ENCODE measurements around the gene ADCK2. TPM values are rescaled to one million over a fixed set of nuclear protein-coding genes. Genes with fewer than 3 reads are reported as not detected.

ADCK2 gene
- total and polyA plus RNA-seq, 10 of the 15 experiments (the other 5 are each of a cell fraction or from before 2014, with no cell fraction given): 0.52 to 19.4 (median 13.1) TPM

DNA sequence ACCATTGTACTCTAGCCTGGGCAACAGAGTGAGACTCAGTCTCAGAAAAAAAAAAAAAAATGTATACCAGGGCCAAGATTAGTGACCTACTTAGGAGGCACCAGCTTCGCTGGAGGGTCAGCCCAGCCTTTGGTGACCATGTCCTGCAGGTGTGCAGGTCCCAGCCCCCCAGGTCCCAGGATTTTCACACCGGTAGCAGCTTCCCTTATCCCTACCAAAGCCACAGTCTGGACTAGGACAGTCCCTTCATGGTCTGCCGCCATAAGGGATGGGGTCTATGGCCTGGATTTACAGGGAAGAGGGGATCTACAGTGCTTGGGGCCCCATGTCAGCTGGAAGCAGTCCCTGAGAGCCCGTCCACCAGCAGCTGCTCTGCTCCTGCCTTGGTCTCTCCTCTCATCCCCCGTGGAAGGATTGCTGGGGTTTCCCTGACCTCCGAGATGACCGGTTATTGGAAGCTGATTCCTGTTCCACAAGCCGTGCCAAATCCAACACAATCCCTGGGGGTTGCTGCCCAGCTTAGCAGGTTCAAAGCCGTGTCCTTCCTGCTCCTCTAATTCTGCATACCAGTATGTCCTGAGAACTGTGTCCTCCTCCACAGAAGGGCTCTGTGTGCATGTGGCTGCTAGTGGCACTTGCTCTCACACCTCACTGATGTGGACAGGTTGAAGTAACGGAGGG, 12.8 kb downstream of the ADCK2 start:
- Histone ChIP-seq H3K4me1 (ENCODE audit: control insufficient read depth, insufficient read depth, low read length) (no peaks in the 10 kb centered on the region), H3K27me3 (replicated peaks in 1 of 2; ENCODE audit: control insufficient read depth in 2 of 2, insufficient read depth in 2 of 2, low read length in 1 of 2) (no peaks in the 10 kb centered on the region), H3K36me3 (ENCODE audit: control insufficient read depth in 2 of 2, insufficient read depth in 2 of 2, low read length in 1 of 2) (peaks cover 7 to 10% of the 10 kb centered on the region in 2 experiments; a peak in 3 of 4 replicates), H3K9ac (ENCODE audit: control insufficient read depth, insufficient read depth, low read length) (no peak overlapping the region), H3K27ac (ENCODE audit: control insufficient read depth, insufficient read depth) (no peak overlapping the region), H3K9me3 (replicated peaks; ENCODE audit: control insufficient read depth, insufficient read depth, low read length) (no peaks in the 10 kb centered on the region), H2AFZ (ENCODE audit: control insufficient read depth, low read depth, low read length) (no peak overlapping the region), H3K79me2 (ENCODE audit: control insufficient read depth, insufficient read depth, low read length) (no peaks in the 10 kb centered on the region), H3K4me2 (ENCODE audit: control insufficient read depth, insufficient read depth) (no peak overlapping the region), H4K20me1 (ENCODE audit: control insufficient read depth, insufficient read depth) (no peaks in the 10 kb centered on the region), H3K4me3 (no peak overlapping the region)
- DNase-seq (ENCODE audit: low read depth, low spot score) (no peak), ATAC-seq (no peak), FAIRE-seq (no peak)
- ChIA-PET POLR2A (interaction anchor here (0.9 to 1.2 kb wide), 2 partner anchors 10 to 12 kb away, joined by 3 read pairs; partner anchors contain the start of gene ADCK2), SMC1A (ENCODE audit: uncharacterized antibody, unreplicated experiment) (interaction anchor here (1.3 to 1.9 kb wide), 2 partner anchors 9 to 11 kb away, joined by 3 to 6 read pairs; no protein-coding TSS in a partner anchor), RAD21 (ENCODE audit: unreplicated experiment) (interaction anchor here (1.8 kb wide), 1 partner anchor 10 kb away, joined by 5 read pairs; no protein-coding TSS in a partner anchor), CTCF (interaction anchor here (1.4 to 1.7 kb wide), 2 partner anchors 10 to 11 kb away, joined by 3 to 6 read pairs; no protein-coding TSS in a partner anchor)
- no TSS peak for BruUV-seq (replicated peaks)
- TF ChIP-seq MEF2B (IDR thresholded peaks at IDR 0.05; ENCODE audit: partially characterized antibody, poor library complexity, severe bottlenecking): no peak
- in situ Hi-C loops (cut with MboI) (no loop called here), intact Hi-C loops (cut with micrococcal nuclease; ENCODE audit: unreplicated experiment) (no loop called here)
- WGBS (ENCODE audit: insufficient coverage, insufficient replicate concordance, low lambda C conversion rate, missing lambda C conversion rate): 93% methylated on average over 10 of the region's 10 CpGs

- H3K27ac ChIP-seq (ENCODE audit: control insufficient read depth, insufficient read depth): no peak overlapping the region
- no peaks in the 10 kb centered on the region for H3K27me3 ChIP-seq (replicated peaks in 1 of 2; ENCODE audit: control insufficient read depth in 2 of 2, insufficient read depth in 2 of 2, low read length in 1 of 2)
- H3K36me3 ChIP-seq (ENCODE audit: control insufficient read depth in 2 of 2, insufficient read depth in 2 of 2, low read length in 1 of 2): peaks cover 7 to 10% of the 10 kb centered on the region in 2 experiments; a peak in 3 of 4 replicates
- no TSS peak for BruUV-seq (replicated peaks)
- H3K4me2 ChIP-seq (ENCODE audit: control insufficient read depth, insufficient read depth): no peak overlapping the region
- H3K9me3 ChIP-seq (replicated peaks; ENCODE audit: control insufficient read depth, insufficient read depth, low read length): no peaks in the 10 kb centered on the region
- H4K20me1 ChIP-seq (ENCODE audit: control insufficient read depth, insufficient read depth): no peaks in the 10 kb centered on the region
- no peaks in the 10 kb centered on the region for H3K79me2 ChIP-seq (ENCODE audit: control insufficient read depth, insufficient read depth, low read length)
- ChIA-PET SMC1A (ENCODE audit: uncharacterized antibody, unreplicated experiment) (interaction anchor here (1.3 to 1.9 kb wide), 2 partner anchors 10 to 12 kb away, joined by 3 to 6 read pairs; no protein-coding TSS in a partner anchor), RAD21 (ENCODE audit: unreplicated experiment) (interaction anchor here (1.8 kb wide), 1 partner anchor 11 kb away, joined by 5 read pairs; no protein-coding TSS in a partner anchor), POLR2A (interaction anchor here (1.0 to 1.2 kb wide), 2 partner anchors 9 to 14 kb away, joined by 3 to 11 read pairs; partner anchors contain the start of gene ADCK2), CTCF (interaction anchor here (1.7 kb wide), 1 partner anchor 12 kb away, joined by 6 read pairs; no protein-coding TSS in a partner anchor)
- H3K4me1 ChIP-seq (ENCODE audit: control insufficient read depth, insufficient read depth, low read length): no peaks in the 10 kb centered on the region
- intact Hi-C loops (cut with micrococcal nuclease; ENCODE audit: unreplicated experiment): no loop called here
- FAIRE-seq (no peak), DNase-seq (ENCODE audit: low read depth, low spot score) (no peak), ATAC-seq (no peak)
- 94% methylated on average over 11 of the region's 11 CpGs for WGBS (ENCODE audit: insufficient coverage, insufficient replicate concordance, low lambda C conversion rate, missing lambda C conversion rate)
- in situ Hi-C loops (cut with MboI): no loop called here
- no peak overlapping the region for H3K4me3 ChIP-seq
- TF ChIP-seq IRF3 (IDR thresholded peaks at IDR 0.05) (no peak), TCF3 (IDR thresholded peaks at IDR 0.05; ENCODE audit: borderline replicate concordance, insufficient read depth, low read depth, low read length) (no peak), SP1 (IDR thresholded peaks at IDR 0.05; ENCODE audit: low read depth, low read length) (no peak), ZNF24 (IDR thresholded peaks at IDR 0.05) (no peak), KDM1A (IDR thresholded peaks at IDR 0.05; ENCODE audit: borderline replicate concordance) (no peak), CREM (IDR thresholded peaks at IDR 0.05; ENCODE audit: low read depth) (no peak), GABPA (IDR thresholded peaks at IDR 0.05; ENCODE audit: low read depth) (no peak), YY1 (IDR thresholded peaks at IDR 0.05; ENCODE audit: low read depth, low read length) (no peak), NBN (IDR thresholded peaks at IDR 0.05) (no peak), FOXK2 (IDR thresholded peaks at IDR 0.05) (no peak)
- H3K9ac ChIP-seq (ENCODE audit: control insufficient read depth, insufficient read depth, low read length): no peak overlapping the region
- no peak overlapping the region for H2AFZ ChIP-seq (ENCODE audit: control insufficient read depth, low read depth, low read length)
Observed at GRCh38 chr7:140686921-140687320, 14.2 kb downstream of the ADCK2 start.

Measured in GM12878 (cell line).